DMS53 (cell line): ENCODE results near the gene IRF4.
"Not testable (repeated sequence)": the region's sequence is repeated elsewhere in the genome, so short reads cannot be mapped to it uniquely, and the experiment has no call there.

Source experiments
- DNase-seq: peaks from one replicate; lab custom pipeline; 2025; lab: John Stamatoyannopoulos, UW

The IRF4 gene

DNA sequence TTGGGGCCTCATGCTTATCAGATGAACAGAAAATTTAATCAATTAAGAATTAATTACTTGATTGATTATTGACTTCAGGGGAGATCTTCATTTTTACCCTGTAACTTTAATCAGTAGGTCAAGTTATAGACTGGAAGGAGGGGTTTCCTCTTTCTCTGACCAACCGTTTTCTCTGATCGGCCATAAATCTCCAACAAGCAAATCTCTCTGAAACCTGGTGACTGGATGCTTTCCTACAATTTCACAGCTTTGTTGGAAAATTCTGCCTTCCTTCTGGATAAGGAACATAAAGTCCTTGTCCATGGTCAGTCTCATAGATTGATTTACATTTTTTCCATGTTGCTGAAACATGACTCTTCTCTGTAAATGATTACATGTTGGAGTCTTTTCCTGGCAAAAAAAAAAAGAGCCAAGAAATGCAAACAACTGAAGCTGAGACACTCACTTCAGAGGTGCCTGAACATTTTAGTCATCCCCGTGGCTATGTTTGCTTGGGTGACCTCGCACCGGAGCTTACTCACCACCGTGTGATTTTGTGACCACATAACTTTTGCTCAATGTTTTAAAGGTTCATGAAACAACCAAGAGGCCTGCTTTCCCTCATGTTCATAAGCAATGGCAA is 31.0 kb downstream of the IRF4 start:
- peak; percentile 66 for DNase-seq

DNA sequence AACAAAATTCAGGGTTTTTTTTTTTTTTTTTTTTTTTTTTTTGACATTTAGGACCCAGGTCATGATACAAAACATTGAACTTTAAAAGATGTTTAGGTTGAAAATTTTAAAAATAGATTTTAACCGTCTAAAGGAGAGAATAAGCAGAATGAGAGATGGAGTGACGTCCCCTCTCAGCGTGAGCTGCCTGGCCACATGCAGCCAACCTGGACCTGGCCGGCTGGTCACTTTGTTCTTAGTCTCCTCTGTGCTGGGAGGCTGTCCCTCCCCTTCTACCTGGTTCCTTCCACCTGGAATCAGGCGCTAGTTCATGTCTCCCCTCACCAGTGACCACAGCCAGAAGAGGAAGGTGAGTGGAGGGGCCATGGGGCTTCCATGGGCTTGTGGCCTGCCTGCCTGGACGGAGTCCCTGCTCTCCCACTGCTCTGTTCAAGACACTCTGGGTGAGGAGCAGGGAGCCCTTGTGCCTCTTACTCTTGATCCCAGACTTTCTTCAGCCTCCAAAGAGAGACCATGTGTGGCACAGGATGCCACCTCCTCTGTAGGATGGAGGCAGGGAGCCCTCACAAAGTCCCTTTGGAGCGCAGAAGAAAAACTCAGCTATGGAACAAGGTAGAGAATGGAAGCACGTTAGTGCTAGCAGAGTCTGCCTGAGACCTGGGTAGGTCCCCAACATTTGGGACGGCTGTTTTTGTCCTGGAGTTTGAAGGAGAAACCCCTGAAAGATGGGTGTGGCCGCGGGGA is 31.7 kb downstream of the IRF4 start:
- DNase-seq = no peak

DNA sequence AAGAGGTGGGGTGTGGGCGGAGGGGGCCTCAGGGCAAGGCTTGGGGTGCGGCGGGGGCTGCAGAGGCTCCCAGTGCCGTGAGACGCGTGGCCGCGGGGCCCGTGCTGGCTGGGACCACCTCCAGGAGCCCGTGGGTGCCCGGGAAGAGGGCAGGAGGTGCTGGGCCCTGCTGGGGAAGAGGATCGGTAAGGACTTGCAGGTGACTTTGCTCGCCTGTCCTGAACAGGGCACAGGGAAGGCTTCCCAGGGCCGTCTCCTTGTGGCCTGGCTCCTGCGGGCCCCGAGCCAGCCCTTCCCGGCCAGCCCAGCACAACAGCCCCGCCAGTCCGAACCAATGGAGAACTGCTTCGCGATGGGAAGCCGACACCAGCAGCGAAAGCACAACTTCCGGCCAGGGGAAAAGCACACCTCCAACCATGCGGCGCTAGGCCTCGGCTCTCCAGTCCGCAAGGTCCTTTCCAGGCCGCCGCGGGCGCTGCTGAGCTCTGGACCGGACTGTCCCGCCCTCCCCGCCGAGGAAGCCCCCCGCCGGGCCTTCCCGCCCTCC is 32.3 kb downstream of the IRF4 start:
- DNase-seq = no peak

DNA sequence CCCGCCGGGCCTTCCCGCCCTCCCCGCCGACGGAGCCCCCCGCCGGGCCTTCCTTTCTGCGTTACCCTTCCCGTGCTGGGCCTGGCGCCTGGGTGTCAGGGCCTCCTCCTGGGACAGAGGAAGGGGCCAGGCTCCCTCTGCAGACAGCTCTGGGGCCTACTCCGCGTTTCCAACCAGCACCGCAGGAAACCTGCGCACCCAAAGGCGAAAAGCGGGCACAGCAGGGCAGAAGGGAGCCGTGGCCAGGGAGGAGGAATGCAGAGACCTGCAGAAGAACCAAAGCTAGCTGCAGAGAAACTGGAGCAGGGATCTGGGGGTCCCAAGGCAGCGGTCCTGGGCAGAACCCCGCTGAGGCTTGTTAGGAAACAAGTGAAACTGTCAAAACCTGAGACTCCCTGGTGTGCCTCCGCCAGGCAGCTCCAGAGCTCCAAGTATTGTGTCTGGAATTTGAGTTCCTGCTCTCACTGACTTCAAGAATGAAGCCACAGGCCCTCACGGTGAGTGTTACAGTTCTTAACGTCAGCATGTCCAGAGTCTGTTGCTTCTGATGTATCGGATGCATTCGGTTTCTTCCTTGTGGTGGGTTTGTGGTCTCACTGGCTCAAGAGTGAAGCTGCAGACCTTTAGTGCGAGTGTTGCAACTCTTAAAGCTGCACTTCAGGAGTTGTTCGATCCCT is 33.3 kb downstream of the IRF4 start:
- no peak for DNase-seq

DNA sequence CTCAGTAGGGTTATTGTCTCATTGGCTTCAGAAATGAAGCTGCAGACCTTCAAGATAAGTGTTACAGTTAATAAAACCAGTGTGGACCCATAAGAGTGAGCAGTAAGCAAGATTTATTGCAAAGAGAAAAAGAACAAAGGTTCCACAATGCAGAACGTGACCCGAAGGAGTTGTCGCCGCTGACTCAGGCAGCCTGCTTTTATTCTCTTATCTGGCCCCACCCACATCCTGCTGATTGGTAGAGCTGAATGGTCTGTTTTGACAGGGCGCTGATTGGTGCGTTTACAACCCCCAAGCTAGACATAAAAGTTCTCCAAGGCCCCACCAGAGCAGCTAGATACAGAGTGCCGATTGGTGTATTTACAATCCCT is 33.9 kb downstream of the IRF4 start:
- DNase-seq = not testable (repeated sequence)

DNA sequence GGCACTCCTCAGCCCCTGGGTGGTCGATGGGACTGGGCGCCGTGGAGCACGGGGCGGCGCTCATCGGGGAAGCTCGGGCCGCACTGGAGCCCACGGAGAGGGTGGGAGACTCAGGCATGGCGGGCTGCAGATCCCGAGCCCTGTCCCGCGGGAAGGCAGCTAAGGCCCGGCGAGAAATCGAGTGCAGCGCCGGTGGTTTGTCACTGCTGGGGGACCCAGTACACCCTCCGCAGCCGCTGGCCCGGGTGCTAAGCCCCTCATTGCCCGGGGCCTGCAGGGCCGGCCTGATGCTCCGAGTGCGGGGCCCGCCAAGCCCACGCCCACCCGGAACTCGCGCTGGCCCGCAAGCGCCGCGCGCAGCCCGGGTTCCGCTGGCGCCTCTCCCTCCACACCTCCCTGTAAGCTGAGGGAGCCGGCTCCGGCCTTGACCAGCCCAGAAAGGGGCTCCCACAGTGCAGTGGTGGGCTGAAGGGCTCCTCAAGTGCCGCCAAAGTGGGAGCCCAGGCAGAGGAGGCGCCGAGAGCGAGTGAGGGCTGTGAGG is 34.7 kb downstream of the IRF4 start:
- not testable (repeated sequence) for DNase-seq

DNA sequence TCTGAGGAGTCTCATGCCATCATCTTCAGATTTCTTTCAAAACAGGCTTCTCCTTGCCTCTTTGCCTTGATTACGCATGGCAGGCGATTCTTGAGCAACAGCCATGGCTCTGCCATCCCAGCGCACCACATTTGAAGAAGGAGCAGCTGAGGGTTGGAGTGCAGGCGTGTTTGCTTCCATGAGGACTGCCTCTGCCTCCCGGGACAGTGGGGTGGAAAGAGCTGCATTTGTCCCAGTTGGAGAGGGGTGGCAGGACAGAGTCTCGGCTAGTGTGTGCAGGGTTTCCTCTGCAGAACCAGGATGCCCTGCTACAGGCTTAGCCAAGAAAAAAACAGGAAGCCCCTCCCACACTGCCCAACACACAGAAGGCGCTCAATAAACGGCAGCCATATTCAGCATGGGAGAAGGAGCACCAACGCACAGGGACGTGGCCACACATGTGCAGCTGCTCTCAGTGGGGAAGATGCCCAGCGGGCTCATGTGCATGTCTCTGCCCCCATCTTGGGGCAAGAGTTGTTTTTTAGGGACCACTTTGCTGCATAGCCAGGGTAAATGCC is 36.6 kb downstream of the IRF4 start:
- DNase-seq = no peak

DNA sequence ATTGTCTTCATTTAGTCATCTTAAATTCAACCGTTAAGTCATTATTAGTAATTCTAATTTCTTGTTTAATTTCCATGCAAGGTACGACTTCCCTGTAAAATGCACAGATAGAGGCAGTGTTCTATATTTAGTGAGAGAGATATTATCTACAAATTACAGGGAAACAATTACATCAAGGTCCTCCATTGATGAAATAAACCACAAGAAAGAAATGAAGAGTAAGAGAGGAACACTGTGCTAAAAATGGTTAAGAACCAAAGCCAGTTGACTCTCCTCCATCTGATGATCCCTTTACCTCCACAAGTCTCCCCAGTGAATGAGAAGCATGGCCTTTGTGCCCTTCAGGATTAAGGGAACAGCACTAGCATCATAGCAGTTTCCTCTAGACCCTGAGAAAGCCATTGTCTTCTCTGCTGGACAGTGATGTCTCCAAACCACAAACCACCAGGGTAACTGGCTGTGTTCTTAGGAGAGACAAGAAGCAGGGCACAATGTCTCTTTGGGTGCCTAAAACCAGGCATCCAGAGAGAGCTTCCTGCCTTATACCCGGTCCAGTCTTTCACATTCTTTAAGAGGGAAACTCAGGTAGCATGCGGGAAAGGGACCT is 38.1 kb downstream of the IRF4 start:
- no peak for DNase-seq

DNA sequence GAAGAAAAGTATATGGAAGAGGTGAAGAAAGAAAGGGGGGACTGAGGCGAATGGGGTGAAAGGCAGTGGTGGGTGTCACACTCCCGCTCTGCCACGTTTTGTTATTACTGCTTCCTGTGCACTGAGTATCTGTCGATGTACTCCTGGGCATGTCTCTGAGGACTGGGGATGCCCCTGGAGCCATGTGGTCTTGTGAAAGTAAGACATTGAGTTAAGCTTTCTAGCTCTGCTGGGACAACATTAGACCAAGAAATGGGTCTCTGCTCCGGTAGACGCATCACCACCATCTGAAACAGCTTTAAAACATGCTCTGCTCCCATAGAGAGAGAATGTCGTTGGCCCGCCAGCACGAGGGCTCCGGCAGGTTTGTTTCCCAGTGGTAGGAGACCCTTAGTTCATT is 40.0 kb downstream of the IRF4 start:
- no peak for DNase-seq

DNA sequence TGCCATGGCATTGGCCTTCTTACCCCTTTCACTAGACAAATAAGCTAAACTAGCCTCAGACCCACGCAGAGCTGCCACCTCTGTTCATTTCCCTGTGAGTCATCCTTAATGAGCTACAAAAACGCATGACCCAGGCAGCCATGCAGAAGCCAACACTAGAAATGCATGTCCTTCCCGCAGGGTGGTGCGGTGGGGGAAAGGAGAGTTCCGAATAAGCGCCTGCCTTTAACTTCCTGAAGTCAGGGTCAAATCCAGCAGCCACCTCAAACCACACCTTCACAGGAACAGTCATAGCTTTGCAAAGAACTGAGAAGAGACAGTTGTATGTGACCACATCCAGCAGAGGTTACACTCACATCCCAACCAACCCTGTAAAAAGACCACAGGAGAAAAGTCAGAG is 40.4 kb downstream of the IRF4 start:
- DNase-seq = no peak

DNA sequence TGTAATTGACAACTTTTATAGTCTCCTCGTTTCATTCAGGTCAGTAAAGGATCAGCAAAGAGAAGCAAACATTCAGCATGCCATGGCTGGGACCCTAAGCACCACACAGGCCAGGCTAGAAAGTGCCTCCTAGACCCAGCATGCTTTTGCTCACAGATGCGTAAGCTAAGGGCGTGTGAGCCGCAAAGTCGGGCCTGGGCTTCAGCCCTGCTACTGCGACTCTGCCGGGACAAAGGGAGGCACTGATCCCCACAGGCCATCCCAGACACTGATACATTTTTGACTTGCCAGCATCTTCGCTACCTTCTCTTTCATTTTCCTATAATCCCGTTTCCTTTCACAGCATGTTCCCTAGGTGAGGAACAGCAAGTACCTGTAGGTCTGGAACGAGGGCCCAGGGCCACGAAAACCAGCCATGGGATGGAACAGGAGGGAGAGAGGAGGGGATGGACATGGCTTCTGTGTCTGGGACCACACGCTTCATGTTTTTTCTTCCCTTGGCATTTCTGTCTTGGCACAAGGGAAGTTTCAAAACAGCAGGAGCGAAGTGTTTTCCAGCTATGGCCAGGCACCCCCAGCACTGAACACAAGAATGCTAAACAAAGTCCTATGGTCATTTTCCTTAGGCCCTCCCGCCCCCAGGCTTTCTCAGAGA is 42.6 kb downstream of the IRF4 start:
- no peak for DNase-seq

DNA sequence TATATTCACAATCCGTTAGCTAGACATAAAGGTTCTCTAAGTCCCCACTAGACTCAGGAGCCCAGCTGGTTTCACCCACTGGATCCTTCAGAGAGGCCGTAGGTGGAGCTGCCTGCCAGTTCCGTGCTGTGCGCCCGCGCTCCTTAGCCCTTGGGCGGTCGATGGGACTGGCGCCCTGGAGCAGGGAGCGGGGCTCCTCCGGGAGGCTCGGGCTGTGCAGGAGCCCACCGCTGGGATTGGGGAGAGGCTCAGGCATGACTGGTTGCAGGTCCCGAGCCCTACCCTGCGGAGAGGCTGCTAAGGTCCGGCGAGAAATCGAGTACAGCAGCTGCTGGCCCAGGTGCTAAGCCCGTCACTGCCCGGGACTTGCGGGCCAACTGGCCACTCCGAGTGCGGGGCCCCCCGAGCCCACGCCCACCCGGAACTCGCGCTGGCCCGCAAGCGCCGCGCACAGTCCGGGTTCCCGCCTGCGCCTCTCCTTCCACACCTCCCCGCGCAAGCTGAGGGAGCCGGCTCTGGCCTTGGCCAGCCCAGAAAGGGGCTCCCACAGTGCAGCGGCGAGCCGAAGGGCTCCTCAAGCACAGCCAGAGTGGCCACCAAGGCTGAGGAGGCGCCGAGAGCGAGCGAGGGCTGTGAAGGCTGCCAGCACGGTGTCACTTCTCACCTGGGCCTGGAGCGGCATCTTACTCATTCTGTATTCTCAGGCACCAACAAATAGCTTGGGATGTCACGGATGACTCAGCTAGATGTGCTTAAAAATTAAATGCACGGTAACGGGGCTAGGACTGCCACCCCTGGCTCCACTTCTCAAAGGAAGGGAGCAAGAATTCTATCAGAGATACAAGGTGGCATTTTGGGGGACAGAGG is 44.1 kb downstream of the IRF4 start:
- no peak for DNase-seq

DNA sequence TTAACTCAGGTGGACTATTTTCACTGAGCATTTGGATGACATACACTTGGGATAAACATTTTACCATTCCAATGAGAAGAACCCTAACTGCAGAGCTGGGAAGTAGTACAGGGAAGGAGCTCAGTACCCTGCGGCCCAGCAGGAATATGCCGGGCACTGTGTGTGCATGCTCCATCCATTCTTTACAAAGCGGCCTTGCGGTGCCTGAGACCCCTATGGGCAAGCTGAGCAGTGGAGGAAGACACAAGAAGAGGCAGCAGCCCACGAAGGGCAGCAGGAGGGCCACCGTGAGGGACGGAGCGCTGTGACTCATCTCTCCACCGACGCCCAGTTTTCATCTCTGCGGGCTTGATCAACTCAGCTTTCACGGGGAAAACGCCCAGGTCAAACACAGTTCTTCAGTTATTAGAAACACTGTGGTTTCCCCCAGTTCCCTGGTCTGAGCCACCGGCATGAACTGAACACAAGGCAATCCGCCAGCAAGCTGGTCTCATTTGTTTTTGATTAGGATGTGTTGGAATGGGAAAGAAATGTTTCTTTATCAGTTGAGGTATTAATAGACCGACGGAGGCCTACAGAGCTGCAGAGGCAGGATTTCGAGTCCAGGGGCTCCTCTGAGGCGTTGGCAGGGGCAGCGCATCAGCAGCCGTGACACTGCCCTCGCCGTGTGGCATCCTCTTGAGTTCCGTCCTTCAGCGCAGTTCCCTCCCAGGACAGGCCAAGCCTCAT is 44.9 kb downstream of the IRF4 start:
- no peak for DNase-seq

DNA sequence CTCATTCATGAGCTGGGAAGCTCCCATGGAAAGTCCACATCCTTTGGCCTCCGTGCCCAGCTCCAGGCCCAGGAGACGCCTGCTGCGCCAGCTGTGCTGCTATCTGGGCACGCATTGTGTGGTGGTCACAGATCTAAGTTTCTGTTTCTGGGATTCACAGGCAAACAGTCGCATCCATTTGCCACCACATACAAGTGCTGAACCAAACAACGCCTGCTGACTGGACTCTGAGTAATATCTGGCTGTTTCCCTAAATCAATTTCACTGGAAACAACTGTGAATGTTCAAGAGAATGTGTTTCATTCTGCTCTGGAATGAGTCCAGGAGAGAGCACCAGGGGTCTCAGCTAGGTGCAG is 45.5 kb downstream of the IRF4 start:
- DNase-seq = no peak

DNA sequence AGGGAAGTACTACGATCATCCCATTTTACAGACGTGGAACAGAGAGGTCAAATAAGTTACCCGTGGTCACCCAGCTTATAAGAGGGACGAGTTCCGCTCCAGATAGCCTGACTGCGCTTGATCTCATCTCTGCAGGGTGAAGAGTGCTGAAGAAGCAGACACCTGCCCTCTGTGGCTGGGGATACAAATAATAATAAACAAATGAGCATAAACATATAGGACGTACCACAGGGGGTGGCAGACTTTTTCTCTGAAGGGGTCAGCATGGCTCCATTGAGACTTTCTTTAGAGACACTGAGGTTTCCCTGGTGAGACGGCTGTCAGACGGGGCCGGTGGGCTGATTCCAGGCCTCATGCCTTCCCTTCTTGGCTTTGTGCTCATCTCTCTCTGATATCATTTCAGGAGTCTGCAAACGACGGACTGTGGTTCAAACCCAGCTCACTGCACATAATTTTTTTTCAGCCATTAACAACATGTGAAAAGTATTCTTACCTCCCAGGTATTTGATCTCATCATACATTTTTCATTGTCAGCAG is 47.1 kb downstream of the IRF4 start:
- no peak for DNase-seq

DNA sequence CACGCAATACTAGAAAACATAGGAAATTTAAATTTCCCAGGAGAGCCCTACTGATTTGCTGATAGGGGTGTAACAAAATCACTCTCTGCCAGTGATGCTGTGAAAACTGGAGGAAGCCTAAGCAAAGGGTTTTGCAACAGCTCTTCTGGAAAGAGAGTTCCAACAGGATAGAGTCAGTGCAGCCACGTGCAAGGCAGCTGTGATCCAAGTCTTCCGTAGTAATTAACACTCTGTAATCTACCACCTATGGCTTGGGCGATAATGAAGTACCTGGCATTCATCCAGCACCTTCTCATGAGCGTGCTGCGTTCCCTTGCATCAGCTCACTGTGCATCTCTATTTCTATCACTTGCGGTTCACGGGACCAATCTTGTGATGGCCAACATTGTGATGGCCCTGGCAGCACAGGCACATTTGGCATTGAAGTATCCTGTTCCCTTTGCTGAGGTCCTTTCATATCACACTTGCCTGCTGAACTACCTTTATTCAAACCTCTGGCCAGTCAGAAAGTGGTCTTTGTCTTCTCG is 48.2 kb downstream of the IRF4 start:
- no peak for DNase-seq

DNA sequence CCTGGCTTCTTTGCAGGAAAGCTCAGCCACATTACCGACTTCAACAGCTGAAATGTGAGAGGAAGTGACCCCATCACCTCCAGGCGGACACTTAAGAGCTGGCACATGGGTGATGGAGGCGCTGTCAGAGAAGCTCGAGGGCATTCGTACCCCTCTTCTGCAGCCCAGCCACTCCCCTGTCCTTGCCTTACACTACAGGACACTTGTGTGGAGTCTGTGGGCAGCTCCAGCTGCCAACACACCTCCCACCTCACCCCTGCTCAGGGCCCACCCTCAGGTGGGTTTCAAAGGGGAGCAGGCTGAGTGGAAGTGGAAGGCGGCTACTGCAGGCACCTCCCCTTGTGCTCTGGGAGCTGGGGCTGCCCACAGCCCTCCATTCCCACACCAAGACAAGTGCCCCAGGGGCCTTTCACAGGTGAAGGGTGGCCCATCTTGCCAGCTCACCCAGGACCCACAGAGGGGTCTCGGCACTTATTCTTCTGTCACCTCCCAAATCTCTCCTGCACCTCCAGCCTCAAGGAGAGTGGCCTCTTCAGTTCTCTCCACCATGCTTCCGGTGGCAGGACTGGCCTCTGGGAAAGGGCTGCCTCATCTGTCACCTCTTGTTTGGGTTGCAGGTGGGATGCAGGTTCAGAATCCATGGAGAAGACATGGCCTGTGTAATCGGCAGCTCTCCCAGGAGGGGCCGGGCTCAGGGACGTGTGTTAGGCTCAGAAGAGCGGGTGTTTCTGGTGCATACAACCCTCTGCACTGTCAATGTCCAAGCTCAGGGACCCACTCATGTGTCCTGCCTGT is 49.8 kb downstream of the IRF4 start:
- DNase-seq = no peak

DNA sequence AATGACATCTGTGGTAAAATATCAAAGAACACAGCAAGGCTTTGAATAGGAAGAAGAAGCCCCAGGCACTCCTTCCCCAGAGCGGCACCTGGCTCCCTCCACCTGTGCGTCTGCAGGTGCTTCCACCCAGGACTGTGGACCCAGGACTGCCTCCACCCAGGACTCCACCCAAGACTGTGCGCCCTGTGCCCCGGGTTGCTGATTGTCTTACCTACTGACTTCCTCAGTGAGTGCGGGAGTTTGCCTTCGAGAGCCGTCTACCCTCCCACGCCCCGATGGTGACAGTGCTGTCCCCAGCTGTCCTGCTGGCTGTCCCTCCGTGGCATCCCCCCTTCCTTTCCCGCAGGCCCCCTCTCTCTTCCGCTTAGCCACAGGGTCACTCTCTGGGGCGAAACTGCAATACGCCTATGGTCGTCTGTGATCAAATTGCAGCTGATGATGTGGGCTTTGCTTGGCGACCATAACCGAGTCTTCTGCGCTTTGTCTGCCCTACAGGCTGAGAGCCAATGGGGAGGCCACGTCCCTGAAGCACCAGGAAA is 52.1 kb downstream of the IRF4 start:
- no peak for DNase-seq
